HCT116 (cell line): ENCODE measurements around the gene ASIC3. TPM values are rescaled to one million over a fixed set of nuclear protein-coding genes. Genes with fewer than 3 reads are reported as not detected.

Source experiments
- ATAC-seq: fragments of 200-7000 bp; cut with Tn5 transposase; 2 replicates; pipeline ENCODE4 v1.9.1; 2020; ENCODE audit warnings: mild to moderate bottlenecking, moderate library complexity
- BruUV-seq: library from RNA; stranded (reverse); fragments of 400-500 nt; replicated peaks from 2 replicates; lab custom pipeline; 2021; lab: Mats Ljungman, UMichigan
- CTCF ChIA-PET: fragments of 300-600 bp; sonication (Branson Sonifier 250); formaldehyde crosslinking; loops from one replicate; lab custom pipeline; 2021; ENCODE audit warnings: antibody characterized with exemption; lab: Charles Lee
- POLR2A ChIA-PET: fragments of 300-600, 350-600 bp; sonication (Branson Sonifier 250); formaldehyde crosslinking; loops from one replicate; lab custom pipeline; 2021; ENCODE audit warnings: antibody characterized with exemption; lab: Charles Lee
- RAD21 ChIA-PET, 2 experiments: fragments of 300-600 bp; sonication (Branson Sonifier 250); formaldehyde crosslinking; loops; one replicate each; lab custom pipeline; 2023; ENCODE audit warnings: low total read pairs in 2 of 2; ENCODE audit not compliant: uncharacterized antibody in 2 of 2, unreplicated experiment in 2 of 2, low non-redundant PET in 1 of 2; lab: Charles Lee
- DNase-seq: peaks from one replicate; pipeline ENCODE4 v3.0.0-alpha.2; 2010; ENCODE audit warnings: low read depth, low spot score
- H2AFZ ChIP-seq: fragments of 200-600 bp; shearing (Covaris generic), sonication (generic); 2 replicates; pipeline ENCODE4 v1.6.1; 2017; ENCODE audit warnings: low read depth, mixed run types, mixed read lengths, antibody characterized with exemption, low read length; ENCODE audit not compliant: poor library complexity, severe bottlenecking
- H3K27ac ChIP-seq: 2 replicates; pipeline ENCODE4 v1.5.1; 2012; ENCODE audit warnings: low read depth, low read length
- H3K27me3 ChIP-seq: fragments of 200-600 bp; sonication (generic); 2 replicates; pipeline ENCODE4 v1.6.1; 2016; ENCODE audit warnings: mixed run types, low read length, mixed read lengths; ENCODE audit not compliant: insufficient read depth
- H3K36me3 ChIP-seq, 2 experiments: fragments of 200-500 bp in 1 of 2; fragments of 200-600 bp in 1 of 2; sonication (Bioruptor generic) in 1 of 2; sonication (generic) in 1 of 2; 2 replicates each; pipeline versions ENCODE4 v1.5.1 to v1.6.1; 2014 to 2016; ENCODE audit warnings: low read length in 2 of 2, inconsistent platforms in 1 of 2, mixed read lengths in 1 of 2, mixed run types in 1 of 2; ENCODE audit not compliant: insufficient read depth in 2 of 2, control insufficient read depth in 1 of 2
- H3K4me1 ChIP-seq, 2 experiments: fragments of 200-600 bp in 1 of 2; sonication (generic) in 1 of 2; 2 replicates each; pipeline versions ENCODE4 v1.5.1 to v1.6.1; 2012 to 2017; ENCODE audit warnings: low read length in 2 of 2, inconsistent platforms in 1 of 2, mild to moderate bottlenecking in 1 of 2, mixed read lengths in 1 of 2, mixed run types in 1 of 2, moderate library complexity in 1 of 2; ENCODE audit not compliant: insufficient read depth in 2 of 2, control insufficient read depth in 1 of 2
- H3K4me2 ChIP-seq: fragments of 200-600 bp; sonication (generic); 2 replicates; pipeline ENCODE4 v1.6.1; 2017; ENCODE audit warnings: mixed run types, low read length, mixed read lengths
- H3K4me3 ChIP-seq, 2 experiments: fragments of 200-600 bp in 1 of 2; sonication (generic) in 1 of 2; replicated peaks in 1 of 2; 2 replicates each; pipeline ENCODE4 v1.5.1; 2011 to 2016; ENCODE audit warnings: low read length in 2 of 2, control low read depth in 1 of 2, low read depth in 1 of 2, mild to moderate bottlenecking in 1 of 2, mixed read lengths in 1 of 2, mixed run types in 1 of 2
- H3K79me2 ChIP-seq: fragments of 200-600 bp; sonication (generic); 2 replicates; pipeline ENCODE4 v1.6.1; 2017; ENCODE audit warnings: mild to moderate bottlenecking, mixed run types, low read length, moderate library complexity, mixed read lengths; ENCODE audit not compliant: insufficient read depth
- H3K9ac ChIP-seq: fragments of 200-600 bp; sonication (generic); 2 replicates; pipeline ENCODE4 v1.6.1; 2016; ENCODE audit warnings: low read length, mixed read lengths
- H3K9me2 ChIP-seq: fragments of 200-600 bp; sonication (generic), shearing (Covaris generic); 2 replicates; pipeline ENCODE4 v1.6.1; 2017; ENCODE audit warnings: mixed run types, mild to moderate bottlenecking, moderate library complexity; ENCODE audit not compliant: insufficient read depth
- H3K9me3 ChIP-seq, 2 experiments: fragments of 200-500 bp in 1 of 2; fragments of 200-600 bp in 1 of 2; sonication (Bioruptor generic) in 1 of 2; sonication (generic) in 1 of 2; 2 replicates each; pipeline ENCODE4 v1.6.1; 2014 to 2017; ENCODE audit warnings: low read length in 2 of 2, mixed read lengths in 2 of 2, inconsistent platforms in 1 of 2, low read depth in 1 of 2, mild to moderate bottlenecking in 1 of 2, mixed run types in 1 of 2, moderate library complexity in 1 of 2; ENCODE audit not compliant: control insufficient read depth in 1 of 2, insufficient read depth in 1 of 2
- H4K20me1 ChIP-seq: fragments of 200-600 bp; sonication (generic), shearing (Covaris generic); 2 replicates; pipeline ENCODE4 v1.6.1; 2017; ENCODE audit warnings: mixed run types, mild to moderate bottlenecking, moderate library complexity; ENCODE audit not compliant: insufficient read depth
- CBX3 ChIP-seq: IDR thresholded peaks from 2 replicates; pipeline ENCODE4 v1.6.1; 2012; ENCODE audit warnings: low read depth
- CEBPB ChIP-seq: IDR thresholded peaks from 2 replicates; pipeline ENCODE4 v1.6.1; 2012; ENCODE audit warnings: low read depth
- EGR1 ChIP-seq: IDR thresholded peaks from 2 replicates; pipeline ENCODE4 v1.6.1; 2012; ENCODE audit warnings: low read depth
- ELF1 ChIP-seq: IDR thresholded peaks from 2 replicates; pipeline ENCODE4 v1.6.1; 2012; ENCODE audit warnings: low read depth, borderline replicate concordance
- EZH2 ChIP-seq: fragments of 200-600 bp; sonication (generic); IDR thresholded peaks from 2 replicates; pipeline ENCODE4 v1.6.1; 2017; ENCODE audit warnings: antibody characterized with exemption, mixed run types
- EZH2phosphoT487 ChIP-seq: fragments of 200-600 bp; IDR thresholded peaks from 2 replicates; pipeline ENCODE4 v1.6.1; 2018; ENCODE audit warnings: antibody characterized with exemption, borderline replicate concordance
- POLR2AphosphoS5 ChIP-seq: IDR thresholded peaks from 2 replicates; pipeline ENCODE4 v1.6.1; 2011; ENCODE audit warnings: mild to moderate bottlenecking, low read depth, low read length, moderate library complexity
- RAD21 ChIP-seq: IDR thresholded peaks from 2 replicates; pipeline ENCODE4 v1.6.1; 2012; ENCODE audit warnings: low read depth, mild to moderate bottlenecking
- SP1 ChIP-seq: IDR thresholded peaks from 2 replicates; pipeline ENCODE4 v1.6.1; 2012; ENCODE audit warnings: low read depth
- SRF ChIP-seq: IDR thresholded peaks from 2 replicates; pipeline ENCODE4 v1.6.1; 2012; ENCODE audit warnings: low read depth
- TCF7L2 ChIP-seq: IDR thresholded peaks from 2 replicates; pipeline ENCODE4 v1.7.0; 2011; ENCODE audit warnings: borderline replicate concordance, inconsistent platforms; ENCODE audit not compliant: insufficient read depth, insufficient read length; ENCODE audit errors: extremely low read depth
- ZNF274 ChIP-seq: fragments of 200-500 bp; sonication (Bioruptor generic); IDR thresholded peaks from 2 replicates; pipeline ENCODE4 v1.6.1; 2014; ENCODE audit warnings: mild to moderate bottlenecking, low read depth, low read length, inconsistent platforms
- intact Hi-C: fragments of 100-400 bp; cut with micrococcal nuclease; formaldehyde crosslinking; loops from 2 replicates; pipeline ENCODE4 v1.10.0; 2022
- total RNA-seq: library from RNA; stranded (reverse); gene quantifications from one replicate; pipeline ENCODE4 v1.2.1, GENCODE V29; 2021; ENCODE audit not compliant: unreplicated experiment
- TF ChIP-seq, protein P1 (sequence below), 3 experiments: fragments of 200-600 bp in 1 of 3; sonication (generic) in 1 of 3; IDR thresholded peaks in 2 of 3; conservative IDR thresholded peaks in 1 of 3; 2 replicates each; pipeline ENCODE4 v1.5.1; 2012 to 2017; ENCODE audit warnings: low read depth in 2 of 3, low read length in 2 of 3, antibody characterized with exemption in 1 of 3, borderline replicate concordance in 1 of 3, control low read depth in 1 of 3, mild to moderate bottlenecking in 1 of 3, mixed read lengths in 1 of 3, mixed run types in 1 of 3, moderate library complexity in 1 of 3; ENCODE audit not compliant: insufficient read depth in 1 of 3
- TF ChIP-seq, protein P2 (sequence below): IDR thresholded peaks from 2 replicates; pipeline ENCODE4 v1.6.1; 2012
- TF ChIP-seq, protein P3 (sequence below): IDR thresholded peaks from 2 replicates; pipeline ENCODE4 v1.6.1; 2011; ENCODE audit warnings: mild to moderate bottlenecking, low read length, moderate library complexity; ENCODE audit not compliant: insufficient replicate concordance; ENCODE audit errors: extremely low read depth

ASIC3 gene
- total RNA-seq, 1 experiment from 2014 or later = 4.4 TPM

DNA sequence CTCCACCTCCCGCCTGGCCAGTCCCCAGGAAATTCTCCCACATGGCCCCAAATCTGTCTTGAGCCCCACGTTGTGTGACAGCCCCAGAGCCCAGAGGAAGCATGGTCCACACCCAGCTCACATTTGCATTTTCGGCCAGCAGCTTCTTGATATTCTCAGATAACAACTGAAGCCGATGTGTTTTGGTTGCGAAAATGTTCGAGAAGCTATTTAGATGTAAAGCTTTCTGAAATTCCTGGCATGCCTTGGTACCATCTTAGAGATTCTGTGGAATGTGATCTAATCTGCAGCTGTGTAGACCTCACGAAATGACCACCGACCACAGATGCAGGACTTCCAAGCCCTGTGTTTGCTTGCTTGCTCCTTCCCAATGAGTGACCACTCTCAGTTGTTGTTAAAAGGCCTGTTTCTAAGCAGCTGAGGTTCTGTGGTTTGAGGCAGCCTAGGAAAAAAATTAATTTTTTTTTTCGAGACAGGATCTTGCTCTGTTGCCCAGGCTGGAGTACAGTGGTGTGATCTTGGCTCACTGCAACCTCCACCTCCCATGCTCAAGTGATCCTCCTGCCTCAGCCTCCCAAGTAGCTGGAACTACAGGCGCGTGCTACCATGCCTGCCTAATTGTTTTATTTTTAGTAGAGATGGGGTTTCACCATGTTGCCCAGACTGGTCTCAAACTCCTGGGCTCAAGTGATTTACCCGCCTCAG, 19.9 kb downstream of the ASIC3 start:
- CTCF ChIA-PET = interaction anchor here (0.6 kb wide), 1 partner anchor 9 kb away, joined by 3 read pairs; no protein-coding TSS in a partner anchor

DNA sequence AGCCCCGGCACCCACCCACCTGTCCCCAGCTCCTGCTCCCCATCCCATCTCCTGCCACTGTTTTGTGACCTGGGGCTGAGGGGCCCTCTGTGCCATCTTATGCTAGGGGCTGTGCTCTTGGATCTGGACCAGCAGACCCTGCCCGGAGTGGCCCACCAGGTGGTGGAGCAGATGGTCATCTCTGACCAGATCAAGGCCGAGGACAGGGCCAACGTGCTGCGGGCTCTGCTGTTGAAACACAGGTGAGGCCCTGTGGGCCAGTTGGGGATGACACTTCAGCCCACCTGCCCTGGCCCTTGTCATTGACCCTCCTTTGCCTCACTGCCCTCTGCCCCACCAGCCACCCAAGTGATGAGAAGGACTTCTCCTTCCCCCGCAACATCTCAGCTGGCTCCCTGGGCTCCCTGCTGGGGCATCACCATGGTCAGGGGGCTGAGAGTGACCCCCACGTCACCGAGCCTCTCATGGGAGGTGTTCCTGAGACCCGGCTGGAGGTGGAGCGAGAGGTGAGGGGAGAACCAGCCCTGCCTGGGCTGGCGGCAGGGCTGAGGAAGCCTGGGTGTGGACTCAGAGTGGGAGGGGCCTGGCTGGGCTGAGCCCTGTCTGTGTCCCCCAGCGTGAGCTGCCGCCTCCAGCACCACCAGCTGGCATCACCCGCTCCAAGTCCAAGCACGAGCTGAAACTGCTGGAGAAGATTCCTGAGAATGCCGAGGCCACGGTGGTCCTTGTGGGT, 21.7 kb downstream of the ASIC3 start:
- H3K36me3 ChIP-seq = peaks cover 54 to 59% of the 10 kb centered on the region in 2 experiments; a peak in 3 of 4 replicates
- POLR2A ChIA-PET = no interaction called here
- RAD21 ChIA-PET = no interaction called here
- no peaks in the 10 kb centered on the region for H4K20me1 ChIP-seq
- DNase-seq = no peak
- H3K27ac ChIP-seq = no peak overlapping the region
- H2AFZ ChIP-seq = no peak overlapping the region
- intact Hi-C loops = no loop called here
- no peaks in the 10 kb centered on the region for H3K4me1 ChIP-seq
- no peaks in the 10 kb centered on the region for H3K27me3 ChIP-seq
- H3K9me3 ChIP-seq = no peaks in the 10 kb centered on the region
- no TSS peak for BruUV-seq
- H3K4me2 ChIP-seq = no peak overlapping the region
- ATAC-seq = no peak
- H3K4me3 ChIP-seq = no peak overlapping the region
- CTCF ChIA-PET = no interaction called here
- peaks cover 29% of the 10 kb centered on the region for H3K79me2 ChIP-seq
- H3K9me2 ChIP-seq = no peaks in the 10 kb centered on the region
- H3K9ac ChIP-seq = no peak overlapping the region
- TF ChIP-seq, protein P1, sequence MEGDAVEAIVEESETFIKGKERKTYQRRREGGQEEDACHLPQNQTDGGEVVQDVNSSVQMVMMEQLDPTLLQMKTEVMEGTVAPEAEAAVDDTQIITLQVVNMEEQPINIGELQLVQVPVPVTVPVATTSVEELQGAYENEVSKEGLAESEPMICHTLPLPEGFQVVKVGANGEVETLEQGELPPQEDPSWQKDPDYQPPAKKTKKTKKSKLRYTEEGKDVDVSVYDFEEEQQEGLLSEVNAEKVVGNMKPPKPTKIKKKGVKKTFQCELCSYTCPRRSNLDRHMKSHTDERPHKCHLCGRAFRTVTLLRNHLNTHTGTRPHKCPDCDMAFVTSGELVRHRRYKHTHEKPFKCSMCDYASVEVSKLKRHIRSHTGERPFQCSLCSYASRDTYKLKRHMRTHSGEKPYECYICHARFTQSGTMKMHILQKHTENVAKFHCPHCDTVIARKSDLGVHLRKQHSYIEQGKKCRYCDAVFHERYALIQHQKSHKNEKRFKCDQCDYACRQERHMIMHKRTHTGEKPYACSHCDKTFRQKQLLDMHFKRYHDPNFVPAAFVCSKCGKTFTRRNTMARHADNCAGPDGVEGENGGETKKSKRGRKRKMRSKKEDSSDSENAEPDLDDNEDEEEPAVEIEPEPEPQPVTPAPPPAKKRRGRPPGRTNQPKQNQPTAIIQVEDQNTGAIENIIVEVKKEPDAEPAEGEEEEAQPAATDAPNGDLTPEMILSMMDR (IDR thresholded peaks at IDR 0.05 in 2 of 3, conservative IDR thresholded peaks at IDR 0.05 in 1 of 3; ENCODE audit: borderline replicate concordance in 1 of 3, insufficient read depth in 1 of 3, low read depth in 2 of 3, low read length in 2 of 3) = no peak
- TF ChIP-seq ELF1 (no peak), SRF (no peak), EZH2phosphoT487 (no peak), POLR2AphosphoS5 (no peak), EZH2 (no peak), CBX3 (no peak), CEBPB (no peak), EGR1 (no peak), ZNF274 (no peak), TCF7L2 (no peak), SP1 (no peak)
- TF ChIP-seq, protein P2, sequence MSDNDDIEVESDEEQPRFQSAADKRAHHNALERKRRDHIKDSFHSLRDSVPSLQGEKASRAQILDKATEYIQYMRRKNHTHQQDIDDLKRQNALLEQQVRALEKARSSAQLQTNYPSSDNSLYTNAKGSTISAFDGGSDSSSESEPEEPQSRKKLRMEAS = no peak
- TF ChIP-seq, protein P3, sequence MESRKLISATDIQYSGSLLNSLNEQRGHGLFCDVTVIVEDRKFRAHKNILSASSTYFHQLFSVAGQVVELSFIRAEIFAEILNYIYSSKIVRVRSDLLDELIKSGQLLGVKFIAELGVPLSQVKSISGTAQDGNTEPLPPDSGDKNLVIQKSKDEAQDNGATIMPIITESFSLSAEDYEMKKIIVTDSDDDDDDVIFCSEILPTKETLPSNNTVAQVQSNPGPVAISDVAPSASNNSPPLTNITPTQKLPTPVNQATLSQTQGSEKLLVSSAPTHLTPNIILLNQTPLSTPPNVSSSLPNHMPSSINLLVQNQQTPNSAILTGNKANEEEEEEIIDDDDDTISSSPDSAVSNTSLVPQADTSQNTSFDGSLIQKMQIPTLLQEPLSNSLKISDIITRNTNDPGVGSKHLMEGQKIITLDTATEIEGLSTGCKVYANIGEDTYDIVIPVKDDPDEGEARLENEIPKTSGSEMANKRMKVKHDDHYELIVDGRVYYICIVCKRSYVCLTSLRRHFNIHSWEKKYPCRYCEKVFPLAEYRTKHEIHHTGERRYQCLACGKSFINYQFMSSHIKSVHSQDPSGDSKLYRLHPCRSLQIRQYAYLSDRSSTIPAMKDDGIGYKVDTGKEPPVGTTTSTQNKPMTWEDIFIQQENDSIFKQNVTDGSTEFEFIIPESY = no peak

More for the DNA sequence above, 19.9 kb downstream of the ASIC3 start:
- H3K4me2 ChIP-seq = no peak overlapping the region
- no peak overlapping the region for H3K4me3 ChIP-seq
- ATAC-seq (no peak), DNase-seq (no peak)
- H3K4me1 ChIP-seq = peaks cover 3% of the 10 kb centered on the region in 2 experiments
- no peaks in the 10 kb centered on the region for H4K20me1 ChIP-seq
- H3K9ac ChIP-seq = no peak overlapping the region
- H3K36me3 ChIP-seq = peaks cover 49 to 63% of the 10 kb centered on the region in 2 experiments
- intact Hi-C loops = no loop called here
- no peak overlapping the region for H2AFZ ChIP-seq
- ChIA-PET POLR2A (no interaction called here), RAD21 (no interaction called here)
- no peaks in the 10 kb centered on the region for H3K9me3 ChIP-seq
- H3K27me3 ChIP-seq = no peaks in the 10 kb centered on the region
- H3K27ac ChIP-seq = no peak overlapping the region
- no TSS peak for BruUV-seq
- peaks cover 46% of the 10 kb centered on the region for H3K79me2 ChIP-seq
- no peaks in the 10 kb centered on the region for H3K9me2 ChIP-seq
- TF ChIP-seq RAD21 (no peak), EZH2 (no peak)
- TF ChIP-seq, all 23 proteins: peak for 0
